Mesendoderm (in vitro differentiated cells): Measurements from ENCODE around the gene KIF6.

Experiments
- DNase-seq: peaks from one replicate; pipeline ENCODE4 v3.0.0; 2013
- H2AK5ac ChIP-seq: 2 replicates; pipeline ENCODE4 v1.6.1; 2013; ENCODE audit warnings: low read length, inconsistent platforms
- H2BK120ac ChIP-seq: 2 replicates; pipeline ENCODE4 v1.6.1; 2013; ENCODE audit warnings: low read depth, mild to moderate bottlenecking, low read length, moderate library complexity, mixed read lengths
- H2BK15ac ChIP-seq: replicated peaks from 2 replicates; pipeline ENCODE4 v1.6.1; 2013; ENCODE audit warnings: low read depth, mild to moderate bottlenecking, moderate library complexity
- H2BK5ac ChIP-seq: 2 replicates; pipeline ENCODE4 v1.6.1; 2013; ENCODE audit warnings: low read length, inconsistent platforms
- H3K18ac ChIP-seq: 2 replicates; pipeline ENCODE4 v1.6.1; 2013; ENCODE audit warnings: mild to moderate bottlenecking, low read length, mixed read lengths
- H3K23ac ChIP-seq: one replicate; pipeline ENCODE4 v1.6.1; 2013; ENCODE audit warnings: low read length
- H3K27ac ChIP-seq: 2 replicates; pipeline ENCODE4 v1.5.1; 2013; ENCODE audit warnings: low read depth, mild to moderate bottlenecking, inconsistent platforms, low read length, moderate library complexity
- H3K27me3 ChIP-seq: 2 replicates; pipeline ENCODE4 v1.6.1; 2013; ENCODE audit warnings: low read length, control low read depth, mild to moderate bottlenecking, inconsistent platforms; ENCODE audit not compliant: insufficient read depth, poor library complexity
- H3K36me3 ChIP-seq: 2 replicates; pipeline ENCODE4 v1.6.1; 2013; ENCODE audit warnings: low read length, inconsistent platforms; ENCODE audit not compliant: control insufficient read depth, insufficient read depth
- H3K4ac ChIP-seq: one replicate; pipeline ENCODE4 v1.6.1; 2013; ENCODE audit warnings: low read depth, mild to moderate bottlenecking, low read length, moderate library complexity
- H3K4me1 ChIP-seq: 2 replicates; pipeline ENCODE4 v1.6.1; 2013; ENCODE audit warnings: low read depth, low read length, inconsistent platforms; ENCODE audit not compliant: control insufficient read depth
- H3K4me2 ChIP-seq: 2 replicates; pipeline ENCODE4 v1.6.1; 2013; ENCODE audit warnings: low read length
- H3K4me3 ChIP-seq: 2 replicates; pipeline ENCODE4 v1.5.1; 2013; ENCODE audit warnings: mild to moderate bottlenecking, low read length
- H3K56ac ChIP-seq: one replicate; pipeline ENCODE4 v1.6.1; 2013; ENCODE audit warnings: low read length
- H3K79me1 ChIP-seq: 2 replicates; pipeline ENCODE4 v1.6.1; 2013; ENCODE audit warnings: low read length, inconsistent platforms
- H3K79me2 ChIP-seq: 2 replicates; pipeline ENCODE4 v1.6.1; 2013; ENCODE audit warnings: mild to moderate bottlenecking, low read length; ENCODE audit not compliant: control insufficient read depth, insufficient read depth
- H3K9ac ChIP-seq: 2 replicates; pipeline ENCODE4 v1.6.1; 2013; ENCODE audit warnings: low read length, inconsistent platforms
- H4K5ac ChIP-seq: one replicate; pipeline ENCODE4 v1.6.1; 2013; ENCODE audit warnings: low read length
- H4K8ac ChIP-seq: one replicate; pipeline ENCODE4 v1.6.1; 2013; ENCODE audit warnings: low read depth, mild to moderate bottlenecking, control low read depth, low read length, moderate library complexity
- WGBS: extraction: QIAGEN DNeasy Blood & Tissue Kit; methylation state at CpG from one replicate; pipeline ENCODE4 v1.1.7; 2013; ENCODE audit warnings: low lambda C conversion rate, missing lambda C conversion rate; ENCODE audit not compliant: insufficient coverage; ENCODE audit errors: extremely low coverage; 5-methylcytosine and 5-hydroxymethylcytosine counted together

KIF6 gene

DNA sequence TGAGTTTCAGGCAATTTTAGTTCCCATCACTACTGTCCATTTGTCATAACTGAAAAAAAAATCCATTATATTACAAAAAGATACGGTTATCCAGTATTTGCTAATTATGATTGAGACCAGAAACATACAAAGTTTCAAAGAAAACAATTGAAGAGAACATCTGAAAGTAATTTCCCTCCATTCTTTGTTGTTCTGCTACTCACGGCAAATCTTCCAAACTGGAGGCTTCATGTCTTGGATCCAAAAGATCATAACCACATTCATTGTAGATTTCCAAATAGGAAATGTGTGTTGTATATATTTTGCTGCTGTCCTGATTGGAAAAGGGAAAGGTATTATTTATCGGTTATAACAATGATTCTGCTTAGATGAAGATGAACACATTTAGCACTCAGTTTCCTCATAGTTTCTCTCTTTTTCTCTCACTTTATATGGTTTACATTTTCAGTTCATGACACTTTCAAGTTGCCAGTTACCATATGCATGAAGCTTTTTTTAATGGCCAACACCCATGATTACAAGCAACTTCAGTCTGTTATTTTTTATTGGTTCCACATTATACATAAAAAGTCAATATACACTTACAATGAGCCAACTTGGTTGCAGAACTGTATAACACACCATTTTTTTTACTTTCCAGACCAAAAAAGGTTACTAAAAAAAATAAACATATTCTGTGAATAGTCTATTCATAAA is 90.4 kb downstream of the KIF6 start:
- H4K5ac ChIP-seq, result no peak overlapping the region
- no peak for DNase-seq
- no peaks in the 10 kb centered on the region for H3K79me1 ChIP-seq
- H3K18ac ChIP-seq, result no peak overlapping the region
- no peak overlapping the region for H3K4me2 ChIP-seq
- H3K27me3 ChIP-seq, result no peaks in the 10 kb centered on the region
- H3K56ac ChIP-seq, result no peak overlapping the region
- H4K8ac ChIP-seq, result no peak overlapping the region
- H3K23ac ChIP-seq, result no peak overlapping the region
- H3K27ac ChIP-seq, result no peak overlapping the region
- H3K4me1 ChIP-seq, result no peaks in the 10 kb centered on the region
- H3K36me3 ChIP-seq, result no peaks in the 10 kb centered on the region
- no peak overlapping the region for H2BK5ac ChIP-seq
- no peak overlapping the region for H3K4me3 ChIP-seq
- no peak overlapping the region for H2BK15ac ChIP-seq
- no peaks in the 10 kb centered on the region for H3K79me2 ChIP-seq
- WGBS, result no CpG with 5 or more reads among the region's 3 CpGs
- no peak overlapping the region for H2AK5ac ChIP-seq
- no peak overlapping the region for H3K9ac ChIP-seq
- no peak overlapping the region for H2BK120ac ChIP-seq
- H3K4ac ChIP-seq, result no peak overlapping the region

GRCh38 chr6:39625209-39625608 is 100.0 kb downstream of the KIF6 start:
- H4K8ac ChIP-seq, result no peak overlapping the region
- no peak overlapping the region for H4K5ac ChIP-seq
- no peak overlapping the region for H3K27ac ChIP-seq
- H2BK15ac ChIP-seq, result no peak overlapping the region
- no peaks in the 10 kb centered on the region for H3K4me1 ChIP-seq
- WGBS, result no CpG with 5 or more reads among the region's 2 CpGs
- no peak overlapping the region for H3K4ac ChIP-seq
- H3K36me3 ChIP-seq, result no peaks in the 10 kb centered on the region
- H2BK120ac ChIP-seq, result no peak overlapping the region
- DNase-seq, result no peak
- H3K79me2 ChIP-seq, result no peaks in the 10 kb centered on the region
- no peak overlapping the region for H3K4me3 ChIP-seq
- H3K18ac ChIP-seq, result no peak overlapping the region
- H3K9ac ChIP-seq, result no peak overlapping the region
- H3K23ac ChIP-seq, result no peak overlapping the region
- no peak overlapping the region for H3K56ac ChIP-seq
- no peaks in the 10 kb centered on the region for H3K27me3 ChIP-seq
- no peaks in the 10 kb centered on the region for H3K79me1 ChIP-seq
- H2AK5ac ChIP-seq, result no peak overlapping the region
- H2BK5ac ChIP-seq, result no peak overlapping the region
- H3K4me2 ChIP-seq, result no peak overlapping the region

DNA sequence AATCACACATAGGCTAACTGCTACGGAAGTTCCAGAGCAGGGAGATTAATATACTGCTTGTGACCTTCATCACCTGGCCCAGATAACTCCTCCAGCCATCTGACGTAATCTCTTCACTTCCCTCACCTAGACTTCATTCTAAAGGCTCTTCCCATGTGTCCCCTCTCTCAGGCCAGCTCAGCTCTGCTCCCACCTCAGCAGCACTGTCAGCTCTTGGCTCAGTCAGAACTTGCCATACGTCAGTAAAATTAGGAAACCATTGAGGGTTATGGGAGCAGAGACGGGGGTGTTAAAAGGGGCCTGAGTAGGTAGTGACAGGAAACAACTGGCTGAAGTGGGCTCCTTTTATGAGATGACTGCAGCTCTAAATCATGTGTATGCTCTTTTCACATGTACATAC is 101.5 kb downstream of the KIF6 start:
- Histone ChIP-seq H3K79me1 (no peaks in the 10 kb centered on the region), H3K4ac (no peak overlapping the region), H3K4me2 (no peak overlapping the region), H3K4me3 (no peak overlapping the region), H3K36me3 (no peaks in the 10 kb centered on the region), H4K5ac (no peak overlapping the region), H3K9ac (no peak overlapping the region), H2BK5ac (no peak overlapping the region), H2AK5ac (no peak overlapping the region), H4K8ac (no peak overlapping the region), H3K4me1 (no peaks in the 10 kb centered on the region), H3K79me2 (no peaks in the 10 kb centered on the region), H3K27ac (no peak overlapping the region), H2BK15ac (no peak overlapping the region), H3K18ac (no peak overlapping the region), H3K23ac (no peak overlapping the region), H3K27me3 (no peaks in the 10 kb centered on the region), H3K56ac (no peak overlapping the region), H2BK120ac (no peak overlapping the region)
- no peak for DNase-seq
- no CpG with 5 or more reads among the region's 4 CpGs for WGBS

GRCh38 chr6:39617520-39617919 is 107.7 kb downstream of the KIF6 start:
- Histone ChIP-seq H3K4me3 (no peak overlapping the region), H3K36me3 (no peaks in the 10 kb centered on the region), H2AK5ac (no peak overlapping the region), H3K9ac (no peak overlapping the region), H3K79me2 (no peaks in the 10 kb centered on the region), H3K56ac (no peak overlapping the region), H3K4ac (no peak overlapping the region), H2BK5ac (no peak overlapping the region), H3K18ac (no peak overlapping the region), H3K23ac (no peak overlapping the region), H2BK15ac (no peak overlapping the region), H2BK120ac (no peak overlapping the region), H4K5ac (no peak overlapping the region), H3K4me1 (no peaks in the 10 kb centered on the region), H4K8ac (no peak overlapping the region), H3K79me1 (no peaks in the 10 kb centered on the region), H3K27ac (no peak overlapping the region), H3K27me3 (no peaks in the 10 kb centered on the region), H3K4me2 (no peak overlapping the region)
- no CpG with 5 or more reads among the region's 3 CpGs for WGBS
- no peak for DNase-seq

DNA sequence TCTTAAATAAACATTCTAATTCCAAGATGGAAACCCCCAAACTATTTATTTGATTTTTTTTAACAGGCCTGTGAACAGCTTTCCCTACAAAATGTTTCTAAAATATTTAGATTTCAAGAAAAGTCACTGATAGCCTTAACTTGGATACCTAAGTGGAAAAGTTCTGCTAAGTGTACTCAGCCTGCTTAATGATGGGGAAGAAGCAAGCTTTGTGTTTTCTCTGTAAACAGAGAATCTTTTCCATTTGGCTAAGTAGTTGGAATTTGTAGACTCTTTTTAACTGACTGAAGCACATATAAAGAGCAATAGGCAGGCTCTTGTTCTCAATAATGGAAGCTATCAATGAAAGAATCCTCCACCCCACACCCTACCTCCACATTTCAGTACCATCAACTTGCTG is 108.2 kb downstream of the KIF6 start:
- no peak overlapping the region for H2AK5ac ChIP-seq
- H2BK5ac ChIP-seq, result no peak overlapping the region
- H3K79me2 ChIP-seq, result no peaks in the 10 kb centered on the region
- no peaks in the 10 kb centered on the region for H3K79me1 ChIP-seq
- no peak overlapping the region for H4K5ac ChIP-seq
- H2BK120ac ChIP-seq, result no peak overlapping the region
- no peaks in the 10 kb centered on the region for H3K36me3 ChIP-seq
- no peak overlapping the region for H3K4me2 ChIP-seq
- no peak overlapping the region for H4K8ac ChIP-seq
- H3K23ac ChIP-seq, result no peak overlapping the region
- H3K27me3 ChIP-seq, result no peaks in the 10 kb centered on the region
- no peak overlapping the region for H3K4me3 ChIP-seq
- no peak overlapping the region for H3K56ac ChIP-seq
- no peak overlapping the region for H2BK15ac ChIP-seq
- no peak overlapping the region for H3K27ac ChIP-seq
- no peak for DNase-seq
- H3K4ac ChIP-seq, result no peak overlapping the region
- no peaks in the 10 kb centered on the region for H3K4me1 ChIP-seq
- no peak overlapping the region for H3K18ac ChIP-seq
- H3K9ac ChIP-seq, result no peak overlapping the region

GRCh38 chr6:39615622-39616021 is 109.6 kb downstream of the KIF6 start:
- Histone ChIP-seq H3K79me1 (no peaks in the 10 kb centered on the region), H3K4me1 (no peaks in the 10 kb centered on the region), H2BK120ac (no peak overlapping the region), H3K56ac (no peak overlapping the region), H3K27me3 (no peaks in the 10 kb centered on the region), H2BK15ac (no peak overlapping the region), H2AK5ac (no peak overlapping the region), H3K36me3 (no peaks in the 10 kb centered on the region), H3K79me2 (no peaks in the 10 kb centered on the region), H3K4ac (no peak overlapping the region), H3K27ac (no peak overlapping the region), H3K9ac (no peak overlapping the region), H3K23ac (no peak overlapping the region), H4K8ac (no peak overlapping the region), H3K18ac (no peak overlapping the region), H3K4me2 (no peak overlapping the region), H3K4me3 (no peak overlapping the region), H2BK5ac (no peak overlapping the region), H4K5ac (no peak overlapping the region)
- WGBS, result no CpG with 5 or more reads among the region's 1 CpG
- DNase-seq, result no peak
